ENCODE measurements around the gene BTLA.
"Not testable (repeated sequence)": the region's sequence is repeated elsewhere in the genome, so short reads cannot be mapped to it uniquely, and the experiment has no call there.

BTLA gene

GRCh38 chr3:112437146-112438022 is 61.9 kb downstream of the BTLA start:
- no peak for DNase-seq

- no peak for DNase-seq
These were observed 69.3 kb downstream of the BTLA start for GRCh38 chr3:112429960-112430359.

- no peak for DNase-seq
These were observed 72.1 kb downstream of the BTLA start for GRCh38 chr3:112427123-112427522.

- DNase-seq = no peak
These were observed 73.2 kb downstream of the BTLA start for GRCh38 chr3:112425858-112426750.

- DNase-seq = no peak
These were observed 73.9 kb downstream of the BTLA start for GRCh38 chr3:112425382-112425781.

GRCh38 chr3:112424394-112424793 is 74.9 kb downstream of the BTLA start:
- no peak for DNase-seq

- DNase-seq = not testable (repeated sequence)
These were observed 76.4 kb downstream of the BTLA start for GRCh38 chr3:112422921-112423320.

GRCh38 chr3:112418526-112418925 is 80.7 kb downstream of the BTLA start:
- DNase-seq = not testable (repeated sequence)

- no peak for DNase-seq
These were observed 81.5 kb downstream of the BTLA start for GRCh38 chr3:112417696-112418318.

GRCh38 chr3:112416391-112417212 is 82.7 kb downstream of the BTLA start:
- no peak for DNase-seq

GRCh38 chr3:112415390-112415789 is 83.9 kb downstream of the BTLA start:
- no peak for DNase-seq

Measured in KG1 (cell line).